HL-60/S4 (cell line): ENCODE results near the gene ABCD2.
"Not testable (repeated sequence)": the region's sequence is repeated elsewhere in the genome, so short reads cannot be mapped to it uniquely, and the experiment has no call there.

Experiments
- in situ Hi-C: fragments of 300-500 bp; cut with MboI; formaldehyde crosslinking; loops from 2 replicates; pipeline ENCODE4 v1.14.3; 2022; ENCODE audit warnings: low sequenced_read_pairs

The ABCD2 gene

GRCh38 chr12:39541471-39541870 is 78.1 kb downstream of the ABCD2 start:
- in situ Hi-C loops: no loop called here

- in situ Hi-C loops: no loop called here
These were observed 80.9 kb downstream of the ABCD2 start for GRCh38 chr12:39538679-39539104.

- in situ Hi-C loops: no loop called here
These were observed 85.7 kb downstream of the ABCD2 start for GRCh38 chr12:39533951-39534350.

GRCh38 chr12:39532448-39532847 is 87.2 kb downstream of the ABCD2 start:
- in situ Hi-C loops: no loop called here

- in situ Hi-C loops: no loop called here
These were observed 92.6 kb downstream of the ABCD2 start for GRCh38 chr12:39526974-39527373.

- in situ Hi-C loops: not testable (repeated sequence)
These were observed 97.4 kb downstream of the ABCD2 start for GRCh38 chr12:39522167-39522566.

GRCh38 chr12:39510001-39510400 is 109.6 kb downstream of the ABCD2 start:
- in situ Hi-C loops: no loop called here

- in situ Hi-C loops: no loop called here
These were observed 114.0 kb downstream of the ABCD2 start for GRCh38 chr12:39505554-39505953.

GRCh38 chr12:39505023-39505422 is 114.6 kb downstream of the ABCD2 start:
- in situ Hi-C loops: no loop called here

- in situ Hi-C loops: no loop called here
These were observed 116.2 kb downstream of the ABCD2 start for GRCh38 chr12:39503439-39503838.

GRCh38 chr12:39502726-39503125 is 116.9 kb downstream of the ABCD2 start:
- in situ Hi-C loops: no loop called here
